ENCODE measurements around the gene REEP6. TPM values are rescaled to one million over a fixed set of nuclear protein-coding genes. Genes with fewer than 3 reads are reported as not detected.
"Not testable (repeated sequence)": the region's sequence is repeated elsewhere in the genome, so short reads cannot be mapped to it uniquely, and the experiment has no call there.

The REEP6 gene
- total RNA-seq, 1 donor from 2014 or later, result 0.31 TPM

GRCh38 chr19:1490311-1491113 is 469 bp upstream of the REEP6 start, which contains the start of gene PCSK4:
Gene PCSK4 (minus strand): TSS chr19:1490350. CDS start chr19:1490346, 4 bp downstream.
- peak; percentile 100 for DNase-seq

- no peak for DNase-seq
Measured at GRCh38 chr19:1491849-1492170, 829 bp downstream of the REEP6 start.

GRCh38 chr19:1492474-1493006 is 1.6 kb downstream of the REEP6 start:
- DNase-seq, result no peak

- no peak for DNase-seq
Measured at GRCh38 chr19:1494115-1494815, 3.3 kb downstream of the REEP6 start.

GRCh38 chr19:1495051-1495798 is 4.2 kb downstream of the REEP6 start:
- no peak for DNase-seq

DNA sequence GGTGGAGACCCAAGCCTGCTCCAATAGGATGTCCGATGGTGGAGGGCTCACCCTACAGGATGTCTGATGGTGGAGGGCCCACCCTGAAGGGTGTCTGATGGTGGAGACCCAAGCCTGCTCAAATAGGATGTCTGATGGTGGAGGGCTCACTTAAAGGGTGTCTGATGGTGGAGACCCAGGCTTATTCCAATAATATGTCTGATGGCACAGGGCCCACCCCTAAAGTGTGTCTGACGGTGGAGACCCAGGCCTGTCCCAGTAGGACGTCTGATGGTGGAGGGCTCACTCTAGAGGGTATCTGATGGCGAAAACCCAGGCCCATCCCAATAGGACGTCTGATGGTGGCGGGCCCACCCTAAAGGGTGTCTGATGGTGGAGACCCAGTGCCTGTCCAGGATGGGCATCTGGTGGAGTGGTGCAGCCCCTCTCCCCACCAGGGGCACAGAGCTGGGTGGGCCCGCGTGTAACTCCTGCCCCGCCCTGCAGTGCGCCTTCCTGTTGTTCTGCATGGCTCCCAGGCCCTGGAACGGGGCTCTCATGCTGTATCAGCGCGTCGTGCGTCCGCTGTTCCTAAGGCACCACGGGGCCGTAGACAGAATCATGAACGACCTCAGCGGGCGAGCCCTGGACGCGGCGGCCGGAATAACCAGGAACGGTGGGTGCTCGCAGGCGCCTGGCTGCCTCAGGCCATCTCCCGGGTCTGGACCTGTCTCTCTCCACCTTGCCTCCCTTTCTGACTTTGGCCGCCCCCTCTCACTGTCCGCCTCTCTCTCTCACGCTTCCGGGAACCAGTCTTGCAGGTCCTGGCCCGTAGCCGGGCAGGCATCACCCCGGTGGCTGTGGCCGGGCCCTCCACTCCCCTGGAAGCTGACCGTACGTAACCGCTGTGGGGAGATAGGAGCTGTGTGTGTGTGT is 5.1 kb downstream of the REEP6 start:
- no peak for DNase-seq

DNA sequence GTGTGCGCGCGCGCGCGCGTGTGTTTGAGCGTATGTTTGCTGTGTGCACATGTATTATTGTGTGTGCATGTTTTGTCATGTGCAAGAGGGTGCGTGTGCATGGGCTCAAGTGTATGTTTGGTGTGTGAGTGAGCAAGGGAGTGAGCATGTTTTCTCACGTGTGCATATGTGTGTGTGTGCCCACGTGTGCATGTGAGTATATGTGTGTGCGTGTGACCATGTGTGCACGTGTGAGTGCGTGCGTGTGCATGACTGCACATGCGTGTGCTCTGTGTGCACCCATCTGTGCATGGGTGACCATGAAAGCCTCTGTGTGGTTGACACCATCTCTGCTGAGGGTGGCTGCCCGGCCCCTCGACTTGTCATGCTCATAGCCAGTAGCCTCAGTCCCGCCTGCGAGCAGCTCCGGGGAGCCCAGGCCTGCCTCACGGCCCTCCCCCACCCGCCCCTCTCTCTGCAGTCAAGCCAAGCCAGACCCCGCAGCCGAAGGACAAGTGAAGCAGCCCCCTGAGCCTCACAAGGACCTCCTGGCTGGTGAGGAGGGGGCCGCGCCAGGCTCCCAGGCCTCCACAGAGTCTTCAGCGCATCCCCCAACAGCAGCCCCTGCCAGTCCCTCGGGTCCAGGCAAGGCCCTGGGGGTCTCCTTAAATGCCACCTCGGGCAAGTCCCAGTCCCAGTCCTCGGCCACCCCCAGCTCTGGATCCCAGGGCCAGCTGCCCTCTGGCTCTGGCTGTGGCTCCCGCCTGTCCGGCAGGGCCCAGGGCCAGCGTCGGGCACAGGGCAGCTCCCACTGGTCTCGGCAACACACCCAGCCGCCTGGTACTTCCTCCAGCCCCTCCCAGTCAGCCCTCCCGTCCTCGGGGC is 6.0 kb downstream of the REEP6 start:
- no peak for DNase-seq

GRCh38 chr19:1497578-1498235 is 6.7 kb downstream of the REEP6 start:
- DNase-seq, result no peak

GRCh38 chr19:1499231-1499630 is 8.2 kb downstream of the REEP6 start:
- DNase-seq, result not testable (repeated sequence)

DNA sequence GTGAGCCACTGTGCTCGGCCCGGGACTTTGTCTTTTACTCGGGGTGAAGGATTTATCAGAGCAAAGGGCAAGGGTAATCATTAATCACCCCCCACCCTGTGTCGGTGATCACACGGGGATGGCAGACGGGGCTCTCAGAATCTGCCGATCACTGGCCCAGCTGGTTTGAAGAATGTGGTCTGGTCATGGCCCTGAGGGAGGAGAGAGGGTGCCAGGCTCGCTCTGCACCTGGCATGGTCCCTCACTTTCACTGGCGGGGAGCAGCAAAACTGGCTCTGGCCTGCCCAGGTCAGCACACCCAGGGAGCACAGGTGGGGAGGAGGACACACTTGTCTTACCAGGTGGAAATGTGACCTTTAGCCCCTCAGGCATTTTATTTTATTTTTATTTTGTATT is 10.2 kb downstream of the REEP6 start:
- DNase-seq, result no peak

DNA sequence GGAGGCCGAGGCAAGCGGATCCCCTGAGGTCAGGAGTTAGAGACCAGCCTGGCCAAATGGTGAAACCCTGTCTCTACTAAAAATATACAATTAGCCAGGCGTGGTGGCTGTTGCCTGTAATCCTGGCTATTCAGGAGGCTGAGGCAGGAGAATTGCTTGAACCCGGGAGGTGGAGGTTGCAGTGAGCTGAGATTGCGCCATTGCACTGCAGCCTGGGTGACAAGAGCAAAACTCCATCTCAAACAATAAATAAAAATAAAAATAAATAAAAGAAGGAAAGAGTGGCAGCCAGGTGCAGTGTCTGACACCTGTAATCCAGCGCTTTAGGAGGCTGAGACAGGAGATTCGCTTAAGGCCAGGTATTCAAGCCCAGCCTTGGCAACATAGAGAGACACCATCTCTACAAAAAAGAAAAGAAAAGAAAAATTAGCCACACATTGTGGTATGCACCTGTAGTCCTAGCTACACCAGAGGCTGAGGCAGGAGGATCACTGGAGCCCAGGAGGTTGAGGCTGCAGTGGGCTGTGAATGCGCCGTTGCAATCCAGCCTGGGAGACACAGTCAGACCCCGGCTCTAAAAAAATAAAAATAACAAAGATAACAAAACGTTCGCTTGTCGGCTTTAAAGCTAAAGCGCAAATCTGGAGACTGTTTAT is 11.6 kb downstream of the REEP6 start:
- no peak for DNase-seq

GRCh38 chr19:1503089-1503924 is 12.3 kb downstream of the REEP6 start:
- DNase-seq, result no peak

GRCh38 chr19:1503925-1504773 is 13.2 kb downstream of the REEP6 start:
- no peak for DNase-seq

DNA sequence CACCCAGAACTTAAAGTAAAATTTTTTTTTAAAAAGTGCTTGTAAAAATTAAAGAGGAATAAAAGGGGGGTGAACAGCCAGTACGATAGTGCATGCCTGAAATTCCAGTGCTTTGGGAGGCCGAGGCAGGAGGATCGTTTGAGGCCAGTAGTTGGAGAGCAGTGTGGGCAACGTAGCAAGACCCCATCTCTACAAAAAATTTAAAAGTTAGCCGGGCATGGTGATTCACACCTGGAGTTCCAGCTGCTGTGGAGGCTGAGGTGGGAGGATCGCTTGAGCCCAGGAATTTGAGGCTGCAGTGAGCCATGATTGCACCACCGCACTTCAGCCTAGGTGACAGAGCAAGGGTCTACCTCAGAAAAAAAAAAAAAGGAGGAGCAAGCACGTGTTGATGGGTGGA is 14.0 kb downstream of the REEP6 start:
- no peak for DNase-seq

DNA sequence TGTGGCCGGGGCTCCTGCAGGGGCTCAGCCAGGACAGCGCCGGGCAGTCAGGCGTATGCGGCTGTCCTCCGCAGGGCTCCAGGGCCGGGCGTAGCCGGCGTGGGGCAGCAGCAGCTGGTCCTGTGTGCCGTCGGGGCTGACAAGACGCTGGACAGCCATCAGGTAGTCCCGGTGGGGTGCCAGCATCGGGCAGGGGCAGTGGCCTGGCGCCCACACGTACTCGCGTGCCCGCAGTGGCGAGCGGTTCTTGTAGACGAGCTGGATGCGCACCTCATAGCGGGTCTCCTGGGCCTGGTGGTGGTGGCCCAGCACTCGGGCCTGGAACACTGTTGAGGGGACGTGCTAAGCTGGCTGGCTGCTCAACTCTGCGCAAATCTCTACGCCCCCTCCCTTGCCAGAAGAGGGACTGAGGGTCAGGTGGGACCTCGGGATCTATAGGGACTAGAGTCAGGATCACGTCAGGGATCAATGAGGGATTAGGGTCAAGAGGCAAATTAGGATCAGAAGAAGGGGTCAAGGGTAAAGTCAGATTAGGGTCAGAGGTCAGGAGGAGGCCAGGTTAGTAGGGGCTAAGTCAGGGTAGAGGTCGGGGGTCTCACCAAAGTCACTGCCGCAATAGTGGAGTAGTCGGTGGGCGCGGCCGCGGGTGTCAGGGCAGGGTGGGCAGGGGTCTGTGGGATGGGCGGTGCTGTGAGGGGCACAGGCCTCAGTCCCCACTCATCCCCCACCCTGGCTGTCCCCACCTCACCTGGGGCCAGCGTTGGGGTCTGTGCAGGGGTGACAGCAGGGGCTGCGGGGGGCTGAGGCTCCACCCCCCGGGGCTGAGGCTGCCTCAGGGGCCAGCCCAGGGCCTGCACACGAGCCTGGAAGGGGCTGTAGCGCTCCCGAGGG is 15.3 kb downstream of the REEP6 start:
- no peak for DNase-seq

GRCh38 chr19:1507192-1507660 is 16.2 kb downstream of the REEP6 start:
- no peak for DNase-seq
